Gastroesophageal sphincter (tissue), 4 donors: Measurements from ENCODE around the gene PAX3. TPM values are rescaled to one million over a fixed set of nuclear protein-coding genes. Genes with fewer than 3 reads are reported as not detected.

Experiments used
- ATAC-seq: fragments of 150-250 bp; one replicate; pipeline ENCODE4 v1.9.1; 2016; ENCODE audit warnings: mild to moderate bottlenecking, moderate library complexity
- H3K27ac ChIP-seq, 4 donors: fragments of 200-600 bp; sonication (generic) in 3 of 4; 1 replicate in 3 of 4; 2 replicates in 1 of 4; pipeline ENCODE4 v1.5.1; 2016 to 2019
- H3K27me3 ChIP-seq: fragments of 200-600 bp; sonication (generic); one replicate; pipeline ENCODE4 v1.5.1; 2019
- H3K36me3 ChIP-seq, 2 donors: fragments of 200-600 bp; sonication (generic); one replicate each; pipeline ENCODE4 v1.5.1; 2019; ENCODE audit warnings: control low read depth in 1 of 2
- H3K4me1 ChIP-seq, 3 donors: fragments of 200-600 bp; sonication (generic); 1 replicate in 2 of 3; 2 replicates in 1 of 3; pipeline ENCODE4 v1.5.1; 2016 to 2019; ENCODE audit warnings: control low read depth in 2 of 3
- H3K4me3 ChIP-seq, 2 donors: fragments of 200-600 bp; sonication (generic); one replicate each; pipeline ENCODE4 v1.5.1; 2019; ENCODE audit warnings: mild to moderate bottlenecking in 1 of 2, moderate library complexity in 1 of 2
- H3K9me3 ChIP-seq, 3 donors: fragments of 200-600 bp; sonication (generic); one replicate each; pipeline ENCODE4 v1.5.1; 2017 to 2019; ENCODE audit warnings: control low read depth in 2 of 3
- CTCF ChIP-seq, 4 experiments: fragments of 200-600 bp in 2 of 4; fragments of 450-650 bp in 2 of 4; sonication (generic) in 1 of 4; IDR thresholded peaks; one replicate each; pipeline ENCODE4 v1.5.1; 2017 to 2019; ENCODE audit warnings: antibody characterized with exemption in 4 of 4, mild to moderate bottlenecking in 2 of 4, moderate library complexity in 2 of 4
- EP300 ChIP-seq: sonication (generic); formaldehyde crosslinking; IDR thresholded peaks from one replicate; pipeline ENCODE4 v1.6.1; 2017; ENCODE audit warnings: antibody characterized with exemption, mild to moderate bottlenecking
- POLR2A ChIP-seq, 2 donors: fragments of 450-650 bp; IDR thresholded peaks; one replicate each; pipeline ENCODE4 v1.6.1; 2017; ENCODE audit warnings: antibody characterized with exemption in 2 of 2, mild to moderate bottlenecking in 2 of 2, moderate library complexity in 1 of 2
- POLR2AphosphoS5 ChIP-seq: sonication (generic); formaldehyde crosslinking; IDR thresholded peaks from one replicate; pipeline ENCODE4 v1.6.1; 2017; ENCODE audit warnings: antibody characterized with exemption
- WGBS, 2 donors: methylation state at CpG; one replicate each; pipeline ENCODE4 v1.1.5; 2018; ENCODE audit warnings: low coverage in 1 of 2; 5-methylcytosine and 5-hydroxymethylcytosine counted together
- total RNA-seq, 4 donors: library from RNA; depleted of rRNA; stranded (reverse); fragments of >200 nt; gene quantifications; one replicate each; pipeline ENCODE4 v1.1.0, GENCODE V29; 2016

Gene PAX3
- total RNA-seq, 4 donors from 2014 or later: 0.31 TPM; not detected in 3

DNA sequence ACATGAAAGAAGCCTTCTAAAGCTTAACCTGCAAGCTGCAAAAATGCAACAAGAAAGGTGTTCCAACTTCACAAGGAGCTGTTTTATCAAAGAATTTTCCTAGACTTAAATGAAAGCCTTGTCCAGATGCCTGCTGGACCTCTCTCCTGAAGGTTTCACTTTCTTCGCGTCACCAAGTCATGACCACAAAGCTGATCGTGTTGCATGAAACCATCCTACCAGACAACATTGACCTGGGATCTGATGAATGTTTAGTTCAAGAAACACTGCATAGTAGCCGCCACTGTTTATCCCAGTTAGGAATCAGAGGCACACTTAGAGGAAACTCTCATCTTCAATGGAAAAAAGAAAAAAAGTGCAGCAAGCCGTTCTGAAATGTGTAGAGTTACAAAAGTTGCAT is 26.9 kb downstream of the PAX3 start:
- no peak overlapping the region for H3K4me3 ChIP-seq
- TF ChIP-seq POLR2AphosphoS5: no peak
- TF ChIP-seq CTCF (IDR thresholded peaks at IDR 0.05): no peak
- TF ChIP-seq POLR2A (IDR thresholded peaks at IDR 0.05): no peak
- TF ChIP-seq EP300: no peak
- ATAC-seq: no peak
- H3K9me3 ChIP-seq: no peaks in the 10 kb centered on the region
- no peaks in the 10 kb centered on the region for H3K4me1 ChIP-seq
- WGBS, 2 donors: 31 to 62% methylated on average over 2 to 5 of the region's 5 CpGs
- peaks cover 66% of the 10 kb centered on the region for H3K27me3 ChIP-seq
- H3K36me3 ChIP-seq: no peaks in the 10 kb centered on the region
- H3K27ac ChIP-seq: no peak overlapping the region

- no peaks in the 10 kb centered on the region for H3K36me3 ChIP-seq
- no peaks in the 10 kb centered on the region for H3K4me1 ChIP-seq
- H3K9me3 ChIP-seq: no peaks in the 10 kb centered on the region
- TF ChIP-seq POLR2A (IDR thresholded peaks at IDR 0.05) (no peak), CTCF (IDR thresholded peaks at IDR 0.05) (no peak), EP300 (no peak), POLR2AphosphoS5 (no peak)
- H3K27me3 ChIP-seq: peaks cover 69% of the 10 kb centered on the region
- H3K27ac ChIP-seq: no peak overlapping the region
- no peak for ATAC-seq
- 67% methylated on average over 3 of the region's 3 CpGs; no CpG with 5 or more reads in 1 of the 2 donors for WGBS, 2 donors
- no peak overlapping the region for H3K4me3 ChIP-seq
Measured at GRCh38 chr2:222270396-222270795, 28.4 kb downstream of the PAX3 start.

- no peak for TF ChIP-seq POLR2AphosphoS5
- no peak for TF ChIP-seq EP300
- TF ChIP-seq POLR2A (IDR thresholded peaks at IDR 0.05): no peak
- TF ChIP-seq CTCF (IDR thresholded peaks at IDR 0.05): no peak
- no peak for ATAC-seq
- no peaks in the 10 kb centered on the region for H3K36me3 ChIP-seq
- H3K27ac ChIP-seq: no peak overlapping the region
- H3K4me1 ChIP-seq: no peaks in the 10 kb centered on the region
- no peak overlapping the region for H3K4me3 ChIP-seq
- 19 to 43% methylated on average over 6 to 9 of the region's 9 CpGs for WGBS, 2 donors
- peaks cover 0 to 2% (median 0%) of the 10 kb centered on the region in 3 donors for H3K9me3 ChIP-seq
- H3K27me3 ChIP-seq: peaks cover 71% of the 10 kb centered on the region
Measured at GRCh38 chr2:222269132-222269531, 29.7 kb downstream of the PAX3 start.

DNA sequence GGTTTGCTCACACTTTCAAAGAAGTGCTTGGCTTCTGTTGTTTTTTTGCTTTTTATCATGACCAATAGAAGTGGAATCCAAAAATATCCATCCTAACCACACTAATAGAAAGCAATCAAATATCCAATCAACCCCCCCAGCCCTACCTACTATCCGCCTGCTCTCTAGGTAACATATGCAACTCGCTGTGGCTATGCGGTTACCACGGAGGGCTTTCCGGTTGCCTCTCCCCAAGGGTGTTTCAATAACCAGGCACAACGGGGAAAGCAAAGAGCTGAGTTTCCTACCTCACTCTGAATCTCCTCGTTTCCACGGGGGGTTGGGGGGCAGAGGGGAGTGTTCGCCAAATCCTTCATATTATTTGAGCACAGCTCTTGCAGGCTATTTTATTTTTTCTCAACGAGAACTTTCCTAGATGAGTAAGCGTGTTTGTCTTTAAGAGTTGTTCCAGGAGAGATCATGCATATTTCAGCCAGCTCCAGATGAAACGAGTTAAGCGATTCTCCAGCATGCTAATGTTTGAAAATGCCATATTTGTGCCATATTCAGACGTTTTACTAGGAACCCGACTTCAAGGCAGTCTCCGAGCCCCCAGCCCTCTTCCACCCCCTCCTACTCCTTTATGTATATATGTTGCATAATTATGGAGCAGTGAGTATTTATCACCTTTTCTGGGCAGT is 30.3 kb downstream of the PAX3 start:
- H3K4me1 ChIP-seq: no peaks in the 10 kb centered on the region
- no peak for ATAC-seq
- H3K36me3 ChIP-seq: no peaks in the 10 kb centered on the region
- H3K4me3 ChIP-seq: no peak overlapping the region
- H3K9me3 ChIP-seq: peaks cover 0 to 7% (median 0%) of the 10 kb centered on the region in 3 donors
- H3K27me3 ChIP-seq: peaks cover 72% of the 10 kb centered on the region
- TF ChIP-seq EP300 (no peak), CTCF (IDR thresholded peaks at IDR 0.05) (no peak), POLR2AphosphoS5 (no peak), POLR2A (IDR thresholded peaks at IDR 0.05) (no peak)
- no peak overlapping the region for H3K27ac ChIP-seq
- WGBS, 2 donors: 39 to 47% methylated on average over 11 to 12 of the region's 16 CpGs

GRCh38 chr2:222264791-222265320 is 33.9 kb downstream of the PAX3 start:
- WGBS, 2 donors: 73 to 79% methylated on average over 4 of the region's 4 CpGs
- no peaks in the 10 kb centered on the region for H3K4me1 ChIP-seq
- H3K27me3 ChIP-seq: peaks cover 79% of the 10 kb centered on the region
- H3K36me3 ChIP-seq: no peaks in the 10 kb centered on the region
- no peak overlapping the region for H3K27ac ChIP-seq
- no peak overlapping the region for H3K4me3 ChIP-seq
- TF ChIP-seq POLR2A (IDR thresholded peaks at IDR 0.05): no peak
- TF ChIP-seq CTCF (IDR thresholded peaks at IDR 0.05): no peak
- no peak for TF ChIP-seq POLR2AphosphoS5
- no peak for TF ChIP-seq EP300
- ATAC-seq: no peak
- peaks cover 0 to 7% (median 0%) of the 10 kb centered on the region in 3 donors for H3K9me3 ChIP-seq
